ENCODE data around the gene BPIFB1.

BPIFB1 gene

DNA sequence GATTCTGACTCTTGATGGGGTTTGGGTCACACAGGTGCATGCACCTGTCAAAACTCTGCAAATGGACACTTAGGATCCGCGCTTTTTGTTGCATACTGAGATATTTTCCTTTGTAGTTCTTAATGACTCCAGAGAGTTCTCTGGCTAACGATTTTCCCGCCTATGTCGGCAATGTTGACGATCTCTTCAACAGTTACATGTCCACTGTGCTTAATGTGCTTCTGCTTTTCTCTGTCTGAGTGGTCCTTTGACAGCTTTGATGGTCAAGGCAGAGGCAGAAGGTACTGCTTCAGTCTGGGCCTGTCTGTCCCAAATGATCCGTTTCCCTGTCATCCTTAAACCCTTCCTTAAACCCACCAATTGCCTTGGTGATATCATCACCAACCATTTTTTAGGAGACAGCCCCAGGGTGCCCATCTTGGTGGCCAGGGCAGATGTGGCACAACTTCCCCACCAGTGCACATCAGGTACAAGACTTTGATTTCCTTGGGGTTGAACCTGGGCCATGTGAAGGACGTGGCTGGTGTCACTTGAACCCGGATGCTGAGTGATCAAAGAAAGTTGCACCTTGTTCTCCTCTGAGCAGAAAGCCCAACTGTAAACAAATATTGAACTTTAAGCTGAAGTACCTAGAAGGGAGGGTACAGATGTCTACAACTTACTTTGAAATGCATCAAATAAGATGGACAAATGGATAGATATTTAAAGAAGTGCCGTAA is 10.7 kb upstream of the BPIFB1 start:
- DNase-seq: no peak

DNA sequence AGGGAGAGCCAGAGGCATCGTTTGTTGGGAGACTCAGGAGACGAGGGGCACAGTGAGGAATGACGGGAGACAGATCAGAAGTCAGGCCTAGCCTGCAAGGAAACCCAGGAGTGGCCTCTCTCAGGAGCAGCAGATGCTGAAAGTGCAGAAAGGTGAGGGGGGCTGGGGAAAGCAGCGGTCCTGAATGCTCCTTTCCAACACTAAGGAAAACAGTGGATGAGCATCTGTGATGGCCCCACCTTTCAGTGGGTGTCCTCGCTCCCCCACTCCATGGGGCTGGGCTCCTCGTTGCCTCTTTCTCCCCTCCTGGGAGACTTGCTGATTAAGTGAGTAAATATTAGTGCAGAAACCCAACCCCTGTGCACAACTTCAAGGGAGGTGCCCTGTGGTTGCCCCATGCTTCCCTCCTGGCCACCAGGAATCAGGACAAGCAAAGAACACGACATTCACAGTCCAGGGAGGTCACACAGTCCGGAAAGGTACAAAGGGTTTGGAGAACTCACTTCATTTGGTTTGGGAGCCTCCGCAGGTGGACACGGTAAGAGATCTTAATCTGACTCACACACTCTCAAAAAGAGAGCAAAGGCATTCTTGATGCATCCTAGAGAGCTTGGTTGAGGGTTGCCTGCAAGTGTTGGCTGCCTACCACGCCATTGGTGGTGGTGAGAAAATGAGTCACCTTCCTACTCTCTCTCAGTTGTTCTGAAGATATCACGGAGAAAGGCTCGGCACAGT is 9.7 kb upstream of the BPIFB1 start:
- DNase-seq: peak in 9 of 56 donors; percentile 3 to 42 (median 16)

DNA sequence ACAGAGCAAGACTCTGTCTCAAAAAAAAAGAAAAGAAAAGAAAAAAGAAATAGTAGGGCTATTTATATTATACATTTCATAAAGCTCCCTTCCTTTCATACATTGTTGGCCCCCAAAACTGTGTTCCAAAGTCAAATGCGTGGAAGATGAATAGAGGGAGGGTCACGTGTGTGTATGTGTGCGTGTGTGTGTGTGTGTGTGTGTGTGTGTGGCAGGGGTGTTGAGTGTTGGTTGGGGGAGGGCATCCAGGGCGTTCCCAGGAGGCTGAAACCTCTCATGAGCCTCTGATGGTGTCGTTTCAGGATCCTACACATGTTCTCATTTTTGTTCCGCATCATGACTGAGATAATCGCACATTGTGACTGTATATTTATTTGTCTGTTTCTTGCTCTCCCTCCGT is 7.8 kb upstream of the BPIFB1 start:
- no peak for DNase-seq

DNA sequence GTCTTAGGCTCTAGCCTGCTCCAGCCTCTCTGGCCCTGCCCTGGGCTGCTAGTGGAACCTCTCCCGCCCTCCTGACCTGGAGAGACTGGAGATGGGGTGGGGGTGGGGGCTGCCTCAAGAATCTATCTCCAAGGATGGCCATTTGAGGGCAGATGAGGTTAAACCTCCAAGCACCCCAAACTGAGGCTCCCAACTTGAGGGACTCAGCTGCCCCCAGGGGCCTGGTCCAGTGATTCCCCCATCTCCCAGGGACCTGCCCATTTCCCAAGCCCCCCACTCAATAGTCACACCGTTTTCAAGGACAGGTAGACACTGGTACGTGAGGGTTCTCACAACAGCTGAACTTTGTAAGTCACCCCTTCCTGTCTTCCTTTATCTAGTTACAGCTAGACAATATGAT is 7.1 kb upstream of the BPIFB1 start:
- no peak for DNase-seq

DNA sequence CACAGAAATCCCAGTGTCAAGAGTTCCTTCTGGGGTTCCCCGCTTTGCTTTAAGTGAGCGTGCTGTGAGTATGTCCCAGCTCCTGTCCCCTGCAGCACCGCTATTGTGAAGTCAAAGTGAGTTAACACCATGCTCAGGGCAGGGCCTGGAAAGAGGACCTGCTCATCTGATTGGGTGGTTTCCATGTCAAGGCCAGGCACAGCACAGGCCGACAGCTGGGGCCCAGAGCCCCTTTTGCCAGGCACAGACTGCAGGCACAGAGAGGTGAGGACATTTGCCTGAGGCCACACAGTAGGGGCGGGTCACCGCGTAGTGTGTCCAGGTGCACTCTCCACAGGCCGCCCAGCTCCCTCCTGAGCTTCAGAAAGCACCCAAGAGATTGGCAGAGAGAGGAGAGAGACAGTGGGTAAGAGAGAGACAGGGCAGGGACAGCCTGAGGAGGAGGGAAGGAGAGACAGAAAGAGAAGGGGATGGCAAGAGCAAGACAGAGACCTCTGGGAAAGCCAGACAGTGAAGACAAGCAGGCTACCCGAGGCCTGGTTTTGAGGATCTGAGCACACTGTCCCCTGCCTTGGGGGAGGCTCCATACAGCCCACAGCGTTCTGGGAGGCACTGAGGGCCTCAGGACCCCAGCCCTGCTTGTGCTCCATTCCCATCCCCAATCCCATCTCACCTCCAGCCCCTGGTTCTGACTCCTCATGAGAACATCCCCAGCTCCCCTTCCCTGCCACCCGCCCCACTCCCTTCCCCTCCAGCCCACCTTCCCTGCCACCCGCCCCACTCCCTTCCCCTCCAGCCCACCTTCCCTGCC is 6.5 kb upstream of the BPIFB1 start:
- no peak for DNase-seq

DNA sequence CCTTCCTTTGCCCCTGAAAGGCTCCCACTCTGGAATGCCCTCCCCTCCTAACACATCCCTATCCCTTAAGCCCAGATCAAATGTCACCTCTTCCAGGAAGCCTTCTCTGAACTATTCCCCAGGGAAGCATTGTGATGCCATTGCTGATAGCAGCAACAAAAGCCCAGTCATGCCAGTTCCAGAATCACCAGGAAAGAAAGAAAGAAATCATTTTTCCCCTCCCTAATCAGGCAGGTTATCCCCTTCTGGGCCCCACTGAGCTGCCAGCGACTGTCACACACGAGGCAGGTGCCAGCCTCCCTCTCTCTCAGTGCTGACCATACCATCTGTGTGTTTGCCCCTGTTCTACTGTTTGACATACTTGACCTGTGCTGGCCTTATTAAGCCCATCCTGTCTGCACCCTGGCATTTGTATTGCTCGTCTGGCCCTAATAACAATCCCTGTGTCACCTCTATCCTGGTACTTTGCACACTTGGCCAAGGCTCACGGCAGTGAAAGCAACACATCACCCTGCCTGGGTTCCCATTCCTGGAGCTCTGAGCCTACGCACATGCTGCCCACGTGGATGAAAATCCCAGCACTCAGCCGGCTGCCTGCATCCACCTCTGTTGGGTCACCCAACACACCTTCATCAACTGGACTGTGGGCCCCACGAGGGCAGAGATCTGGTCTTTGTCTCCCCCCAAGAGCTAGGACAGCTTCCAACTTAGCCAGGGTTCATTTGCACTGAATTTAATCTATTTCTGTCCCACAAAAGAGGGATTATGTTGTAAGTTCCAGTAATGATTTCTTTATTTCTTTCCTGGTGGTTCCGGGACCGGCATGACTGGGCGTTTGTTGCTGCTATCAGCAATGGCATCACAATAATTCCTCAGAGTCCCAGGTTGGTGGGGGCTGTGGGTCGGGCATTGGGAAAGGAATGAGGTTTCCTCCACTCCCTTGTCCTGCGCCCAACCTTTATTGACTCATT is 5.3 kb upstream of the BPIFB1 start:
- DNase-seq: no peak

DNA sequence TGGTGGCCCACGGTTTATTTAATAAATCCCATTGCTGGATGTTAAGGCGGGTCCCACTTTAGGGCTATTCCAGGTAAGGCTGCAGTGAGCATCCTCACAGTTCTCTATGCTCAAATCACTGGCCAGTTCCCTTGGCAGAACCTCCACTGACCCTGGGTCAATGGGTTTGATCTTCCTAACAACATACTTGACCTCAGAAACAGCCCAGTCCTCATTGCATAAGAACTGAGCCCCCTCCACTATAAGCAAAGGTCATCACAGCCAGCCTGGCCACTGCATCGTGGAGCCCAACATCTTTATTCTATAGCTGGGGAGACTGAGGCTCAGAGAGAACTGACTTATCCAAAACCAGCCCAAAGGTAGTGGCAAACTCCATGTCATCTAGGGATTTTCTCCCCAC is 4.3 kb upstream of the BPIFB1 start:
- DNase-seq: no peak

DNA sequence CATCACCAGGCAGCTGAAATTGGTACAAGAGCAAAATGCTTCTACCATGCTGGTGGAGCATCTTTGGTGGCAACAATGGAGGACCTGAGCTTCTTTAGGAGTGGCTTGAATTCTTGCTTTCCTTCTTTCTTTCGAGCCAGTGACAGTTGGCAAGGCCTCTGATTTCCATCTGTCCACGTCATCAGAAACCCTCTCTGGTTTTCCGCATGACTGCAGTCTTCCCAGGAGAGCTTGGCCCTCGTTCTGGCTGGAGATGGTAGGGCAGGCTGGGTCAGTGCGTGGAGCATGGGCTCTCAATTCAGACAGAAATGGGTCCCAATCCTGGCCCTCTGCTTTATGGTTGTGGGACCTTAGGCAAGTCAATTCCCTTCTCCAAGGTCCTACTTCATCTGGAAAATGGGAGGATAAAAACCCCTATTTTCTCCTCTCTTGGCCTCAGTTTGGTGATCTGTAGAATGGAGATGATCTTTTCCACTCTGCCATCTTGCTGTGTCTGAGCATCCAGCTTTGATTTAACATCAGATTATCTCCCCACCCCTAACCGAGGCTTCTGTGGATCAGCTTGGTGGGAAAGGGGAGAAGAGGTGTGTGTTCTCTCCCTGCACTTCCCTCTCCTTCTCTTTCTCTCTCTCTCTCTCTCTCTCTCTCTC is 3.6 kb upstream of the BPIFB1 start:
- DNase-seq: no peak

DNA sequence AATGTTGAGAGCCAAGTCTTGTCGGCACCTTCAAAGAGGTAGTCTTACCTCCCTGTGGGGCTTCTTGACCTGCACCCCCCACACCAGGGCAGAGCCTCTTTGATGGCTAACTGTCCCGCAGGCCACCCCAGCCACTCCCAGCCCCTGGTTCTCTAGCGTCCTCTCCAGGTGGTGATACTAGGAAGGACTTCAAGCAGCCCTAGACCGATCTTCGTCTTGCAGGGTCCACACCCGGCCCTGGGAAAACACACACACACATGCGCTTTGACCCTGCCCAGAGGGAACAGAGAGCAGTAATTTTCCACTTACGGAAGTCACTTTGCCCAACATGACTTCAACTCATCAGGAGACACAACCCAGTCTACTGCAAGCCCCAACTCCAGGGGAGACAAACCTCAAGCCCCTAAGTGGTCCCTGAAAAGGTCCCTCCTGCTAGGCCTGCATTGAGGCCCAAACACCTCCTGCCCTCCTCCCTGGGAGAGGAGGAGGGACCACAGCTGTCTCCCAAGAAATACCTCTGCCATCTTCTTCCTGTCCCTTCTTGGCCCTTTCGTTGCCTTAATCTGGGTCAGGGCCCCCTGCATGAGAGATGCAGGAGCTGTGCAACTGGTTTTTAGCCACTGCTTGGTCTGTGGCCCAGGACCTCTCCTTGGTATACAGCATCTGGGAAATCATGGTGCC is 2.9 kb upstream of the BPIFB1 start:
- DNase-seq: no peak

DNA sequence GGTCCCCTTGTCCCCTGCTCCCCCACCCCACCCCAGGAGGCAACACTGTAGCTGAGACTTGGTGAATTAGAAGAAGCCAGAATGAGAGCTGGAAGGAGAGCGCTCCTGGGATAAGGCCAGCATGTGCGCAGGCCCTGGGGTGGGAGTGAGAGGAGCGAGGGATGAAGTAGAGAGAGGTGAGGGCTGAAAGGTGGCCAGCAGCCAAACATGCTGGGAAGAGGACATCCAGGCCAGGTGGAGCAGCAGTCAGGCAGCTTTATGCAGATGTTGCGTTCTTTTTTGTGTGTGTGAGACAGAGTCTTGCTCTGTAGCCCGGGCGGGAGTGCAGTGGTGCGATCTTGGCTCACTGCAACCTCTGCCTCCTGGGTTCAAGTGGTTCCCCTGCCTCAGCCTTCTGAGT is 2.2 kb upstream of the BPIFB1 start:
- no peak for DNase-seq

DNA sequence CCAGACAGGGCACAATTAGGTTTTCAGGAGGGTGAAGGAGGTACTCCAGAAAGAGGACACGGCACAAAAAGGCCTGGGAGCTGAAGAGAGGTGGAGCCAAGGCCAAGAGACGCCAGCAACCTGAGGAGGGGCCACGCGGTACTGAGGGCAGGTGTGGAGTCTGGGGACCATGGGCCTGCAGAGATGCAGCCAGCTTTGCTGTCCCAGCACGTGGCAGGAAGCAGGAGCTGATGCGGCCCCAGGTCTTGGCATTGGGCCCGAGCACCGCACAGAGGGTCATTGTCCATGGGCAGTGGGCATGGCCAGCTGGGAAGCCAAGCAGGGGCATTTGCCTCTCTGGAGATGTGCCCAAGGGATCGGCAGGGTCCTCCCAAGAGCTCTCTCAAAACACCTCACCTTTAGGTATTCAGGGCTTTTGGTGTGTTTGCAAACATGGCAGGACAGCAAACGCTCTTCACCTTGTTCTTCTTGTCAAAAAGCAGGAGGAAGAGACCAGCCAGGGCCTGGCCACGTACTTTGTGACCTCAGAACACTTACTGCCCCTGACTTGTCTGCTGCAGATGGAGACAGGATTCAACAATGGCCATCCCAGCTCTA is 1.4 kb upstream of the BPIFB1 start:
- peak in 48 of 56 donors; percentile 6 to 71 (median 36) for DNase-seq

DNA sequence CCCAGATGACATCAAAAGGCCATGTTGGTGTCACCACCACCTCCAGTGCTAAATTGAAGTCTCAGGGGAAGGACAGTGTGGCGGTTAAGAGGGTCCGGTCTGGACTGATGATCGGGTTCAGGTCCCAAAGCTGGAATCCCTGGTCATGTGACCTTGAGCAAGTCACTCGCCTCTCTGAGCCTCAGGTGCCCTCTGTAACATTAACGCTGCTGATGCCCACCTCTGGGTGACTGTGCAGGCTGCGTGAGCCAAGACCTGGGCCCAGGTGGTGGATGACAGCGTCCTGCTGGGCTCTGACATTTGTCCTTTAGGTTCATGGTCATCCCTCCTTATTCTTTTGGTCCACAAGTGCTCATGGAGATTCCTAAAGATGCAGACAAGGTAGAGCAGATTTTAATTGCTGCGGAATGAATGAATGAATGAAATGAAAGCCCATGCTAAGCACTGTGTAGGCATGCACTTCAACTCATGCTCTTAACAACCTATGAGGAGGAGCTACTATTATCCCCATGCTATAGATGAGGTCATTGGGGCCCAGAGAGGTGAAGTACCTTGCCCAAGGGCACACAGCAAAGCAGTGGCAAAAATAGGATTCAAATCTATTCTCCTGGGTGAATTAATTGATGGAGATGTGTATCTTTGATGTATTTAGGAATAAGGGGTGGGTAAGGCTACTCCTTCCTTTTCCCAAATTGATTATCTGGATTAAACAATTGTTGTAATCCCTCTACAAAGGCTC is 649 bp upstream of the BPIFB1 start:
- DNase-seq: no peak

DNA sequence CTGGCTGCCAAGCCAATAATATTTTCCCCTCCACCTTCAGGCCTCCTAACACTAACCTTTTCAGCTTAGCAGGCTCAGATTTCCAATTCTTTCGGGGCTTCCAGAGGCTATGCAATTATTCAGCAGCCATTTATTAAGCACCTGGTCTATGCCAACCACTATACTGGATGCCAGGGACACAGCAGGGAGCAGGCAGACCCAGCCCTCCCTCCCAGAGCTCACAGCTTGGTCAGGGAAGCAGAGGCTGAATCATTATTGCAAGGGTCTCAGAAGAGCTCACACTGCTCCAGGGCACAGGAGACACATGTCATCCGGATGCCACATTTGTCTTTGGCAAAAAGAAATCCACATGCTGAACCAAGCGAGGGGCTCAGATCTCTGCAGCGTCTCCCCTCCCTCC is 1.3 kb downstream of the BPIFB1 start:
- no peak for DNase-seq

DNA sequence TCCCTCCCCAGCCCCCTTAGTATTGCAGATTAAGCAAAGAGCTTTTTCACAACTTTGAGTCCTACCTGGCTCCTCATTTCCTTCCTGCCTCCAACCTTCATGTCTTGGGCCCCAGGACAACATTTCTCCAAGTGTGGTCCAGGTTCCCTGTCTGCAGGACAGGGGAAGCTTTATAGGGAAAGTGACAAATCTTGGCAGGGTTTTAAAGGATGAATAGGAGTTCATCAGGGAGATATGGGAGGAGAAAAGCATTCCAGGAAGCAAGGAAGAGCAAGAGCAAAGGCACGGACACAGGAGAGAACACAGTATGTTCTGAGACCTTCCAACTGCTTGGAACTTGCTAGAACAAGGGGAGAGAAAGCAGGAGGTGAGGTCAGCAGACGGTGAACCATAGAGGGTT is 1.9 kb downstream of the BPIFB1 start:
- no peak for DNase-seq

DNA sequence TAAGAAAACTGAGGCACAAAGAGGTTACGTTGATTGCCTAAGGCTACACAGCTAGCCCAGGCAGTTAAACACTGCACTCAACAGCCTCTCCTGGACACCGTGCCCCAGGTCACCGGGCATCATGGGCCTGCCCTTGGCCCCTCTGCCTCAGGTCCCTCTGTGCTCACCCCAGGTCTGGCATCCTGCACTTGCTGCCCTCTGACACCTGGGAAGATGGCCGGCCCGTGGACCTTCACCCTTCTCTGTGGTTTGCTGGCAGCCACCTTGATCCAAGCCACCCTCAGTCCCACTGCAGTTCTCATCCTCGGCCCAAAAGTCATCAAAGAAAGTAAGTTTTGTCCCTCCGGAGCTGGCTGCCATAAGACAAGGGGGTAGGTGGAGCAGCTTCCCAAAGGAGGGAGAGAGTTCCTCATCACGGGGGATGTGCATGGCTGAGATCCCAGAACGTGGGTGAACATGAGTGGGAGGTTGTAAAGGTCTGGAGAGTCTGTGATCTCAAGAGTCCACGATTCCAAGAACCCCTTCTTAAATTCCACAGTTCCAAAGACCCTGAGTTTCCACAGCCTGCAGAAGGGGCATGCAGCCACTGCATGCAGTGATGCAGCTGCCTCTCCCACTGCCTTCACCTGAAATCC is 3.0 kb downstream of the BPIFB1 start:
- DNase-seq: no peak

DNA sequence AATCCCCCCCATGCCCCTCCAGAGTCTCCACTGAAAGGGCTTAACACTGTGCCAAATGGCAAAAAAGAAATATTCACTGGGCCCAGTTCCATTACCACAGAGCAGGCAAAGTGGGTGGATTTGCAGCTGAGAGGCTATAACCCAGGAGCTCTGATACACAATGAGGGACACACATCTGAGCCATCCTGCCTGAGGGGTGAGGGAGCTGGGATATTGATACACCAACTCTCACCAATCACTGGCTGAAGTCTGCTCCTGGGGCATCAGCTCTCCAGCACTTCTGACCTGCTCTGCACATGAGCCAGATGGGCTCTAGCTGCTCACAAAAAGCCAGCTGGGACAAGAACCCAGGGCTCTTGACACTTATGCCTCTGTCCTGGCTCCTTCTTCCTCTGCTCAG is 4.9 kb downstream of the BPIFB1 start:
- DNase-seq: no peak

DNA sequence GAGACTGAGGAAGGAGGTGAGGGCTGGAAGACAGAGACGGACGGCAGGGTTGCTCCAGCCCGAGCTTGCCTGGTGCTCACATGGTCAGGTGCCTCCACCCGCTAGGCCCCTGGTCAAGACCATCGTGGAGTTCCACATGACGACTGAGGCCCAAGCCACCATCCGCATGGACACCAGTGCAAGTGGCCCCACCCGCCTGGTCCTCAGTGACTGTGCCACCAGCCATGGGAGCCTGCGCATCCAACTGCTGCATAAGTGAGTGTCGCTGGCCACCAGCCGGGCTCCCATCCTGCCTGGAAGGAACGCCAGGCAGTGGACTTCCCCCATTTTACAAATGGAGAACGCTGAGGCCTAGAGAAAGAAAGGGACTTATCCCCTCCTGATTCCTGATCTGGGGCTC is 7.8 kb downstream of the BPIFB1 start:
- DNase-seq: no peak

DNA sequence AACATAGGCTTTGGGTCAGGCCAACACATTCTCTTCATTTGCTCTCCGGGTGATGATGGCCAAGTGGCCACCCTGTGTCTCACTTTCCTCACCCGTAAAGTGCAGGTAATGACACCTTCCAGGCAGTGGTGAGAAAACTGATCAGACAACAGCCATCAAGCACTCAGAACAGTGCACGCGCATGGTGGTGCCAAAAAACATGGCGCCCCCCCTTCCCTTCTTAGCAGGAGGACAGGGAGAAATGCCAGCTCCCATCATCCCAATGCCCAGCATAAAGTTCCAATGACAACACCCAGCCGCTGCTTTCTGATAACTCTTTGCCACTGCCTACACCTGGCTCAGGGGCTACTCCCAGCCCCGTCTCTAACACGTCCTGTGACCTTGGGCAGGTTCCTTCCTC is 8.4 kb downstream of the BPIFB1 start:
- DNase-seq: no peak

Data from nucleus accumbens (tissue), 56 donors.